ENCODE data around the gene GRIK5. TPM values are rescaled to one million over a fixed set of nuclear protein-coding genes. Genes with fewer than 3 reads are reported as not detected.
A peak's percentile ranks its signal among the peaks of the same experiment; 100 is the strongest.

The GRIK5 gene
- total RNA-seq, 2 donors from 2014 or later: 0.42 to 0.55 TPM

GRCh38 chr19:41959056-41960053, 110.7 kb downstream of the GRIK5 start, which contains the start of gene RABAC1:
Gene RABAC1 (minus strand): TSS chr19:41959321. CDS start chr19:41959292, 29 bp downstream.
- Mint-ChIP-seq H3K36me3 (ENCODE audit: low read depth) (no peaks in the 10 kb centered on the region), H3K4me3 (peak within 1 kb of the TSS; percentile 93), H3K27me3 (no peaks in the 10 kb centered on the region), H3K4me1 (peaks cover 26% of the 10 kb centered on the region), H3K27ac (peak within 1 kb of the TSS; percentile 86)
- H3K9me3 ChIP-seq (ENCODE audit: control insufficient read depth, low read length, poor library complexity, severe bottlenecking): no peaks in the 10 kb centered on the region
- peak; percentile 92 for ATAC-seq
- peak; percentile 75 to 80 (median 78) for DNase-seq

GRCh38 chr19:41958367-41959055, 111.5 kb downstream of the GRIK5 start:
- peak overlapping the region; percentile 86 for H3K27ac Mint-ChIP-seq
- H3K4me1 Mint-ChIP-seq: peaks cover 26% of the 10 kb centered on the region
- ATAC-seq (peak; percentile 66), DNase-seq (peak; percentile 70 to 78 (median 78))
- no peaks in the 10 kb centered on the region for H3K27me3 Mint-ChIP-seq
- peak overlapping the region; percentile 93 for H3K4me3 Mint-ChIP-seq
- no peaks in the 10 kb centered on the region for H3K9me3 ChIP-seq (ENCODE audit: control insufficient read depth, low read length, poor library complexity, severe bottlenecking)
- no peaks in the 10 kb centered on the region for H3K36me3 Mint-ChIP-seq (ENCODE audit: low read depth)

- Mint-ChIP-seq H3K4me1 (peaks cover 26% of the 10 kb centered on the region), H3K27ac (peak overlapping the region; percentile 86), H3K36me3 (ENCODE audit: low read depth) (no peaks in the 10 kb centered on the region), H3K4me3 (peak overlapping the region; percentile 93), H3K27me3 (no peaks in the 10 kb centered on the region)
- ATAC-seq (peak; percentile 24), DNase-seq (no peak)
- H3K9me3 ChIP-seq (ENCODE audit: control insufficient read depth, low read length, poor library complexity, severe bottlenecking): no peaks in the 10 kb centered on the region
Observed at GRCh38 chr19:41957838-41958366, 112.1 kb downstream of the GRIK5 start.

GRCh38 chr19:41957161-41957837, 112.7 kb downstream of the GRIK5 start:
- DNase-seq (no peak), ATAC-seq (no peak)
- peaks cover 26% of the 10 kb centered on the region for H3K4me1 Mint-ChIP-seq
- H3K4me3 Mint-ChIP-seq: peak overlapping the region; percentile 93
- H3K27me3 Mint-ChIP-seq: no peaks in the 10 kb centered on the region
- H3K9me3 ChIP-seq (ENCODE audit: control insufficient read depth, low read length, poor library complexity, severe bottlenecking): no peaks in the 10 kb centered on the region
- H3K27ac Mint-ChIP-seq: peak overlapping the region; percentile 86
- H3K36me3 Mint-ChIP-seq (ENCODE audit: low read depth): no peaks in the 10 kb centered on the region

- no peak for ATAC-seq
- no peaks in the 10 kb centered on the region for H3K9me3 ChIP-seq (ENCODE audit: control insufficient read depth, low read length, poor library complexity, severe bottlenecking)
- H3K4me3 Mint-ChIP-seq: peak overlapping the region; percentile 5
- peak overlapping the region; percentile 86 for H3K27ac Mint-ChIP-seq
- H3K27me3 Mint-ChIP-seq: no peaks in the 10 kb centered on the region
- no peaks in the 10 kb centered on the region for H3K36me3 Mint-ChIP-seq (ENCODE audit: low read depth)
- H3K4me1 Mint-ChIP-seq: peaks cover 28% of the 10 kb centered on the region
- DNase-seq: no peak
Observed at GRCh38 chr19:41956621-41957020, 113.4 kb downstream of the GRIK5 start.

GRCh38 chr19:41955521-41955920, 114.5 kb downstream of the GRIK5 start:
- no peak overlapping the region for H3K4me3 Mint-ChIP-seq
- no peaks in the 10 kb centered on the region for H3K36me3 Mint-ChIP-seq (ENCODE audit: low read depth)
- H3K27ac Mint-ChIP-seq: no peak overlapping the region
- H3K9me3 ChIP-seq (ENCODE audit: control insufficient read depth, low read length, poor library complexity, severe bottlenecking): no peaks in the 10 kb centered on the region
- ATAC-seq (no peak), DNase-seq (no peak)
- peaks cover 32% of the 10 kb centered on the region for H3K4me1 Mint-ChIP-seq
- no peaks in the 10 kb centered on the region for H3K27me3 Mint-ChIP-seq

- ATAC-seq (peak; percentile 92), DNase-seq (peak; percentile 71 to 90 (median 78))
- peaks cover 16% of the 10 kb centered on the region for H3K4me1 Mint-ChIP-seq
- H3K27me3 Mint-ChIP-seq: no peaks in the 10 kb centered on the region
- no peaks in the 10 kb centered on the region for H3K36me3 Mint-ChIP-seq (ENCODE audit: low read depth)
- no peak overlapping the region for H3K4me3 Mint-ChIP-seq
- H3K27ac Mint-ChIP-seq: peak overlapping the region; percentile 78
- no peaks in the 10 kb centered on the region for H3K9me3 ChIP-seq (ENCODE audit: control insufficient read depth, low read length, poor library complexity, severe bottlenecking)
Observed at GRCh38 chr19:41951686-41952172, 118.3 kb downstream of the GRIK5 start.

Other genes with a start within 250 kb of the GRIK5 start
- gene LYPD4, start 225.5 kb downstream of the GRIK5 start, total RNA-seq: not detected
- gene DMRTC2, start 225.2 kb downstream of the GRIK5 start, total RNA-seq: not detected
- 1,000 to 10,000 TPM; 3,299 to 3,349 TPM for gene RPS19, start 210.0 kb downstream of the GRIK5 start, total RNA-seq
- gene CD79A, start 192.9 kb downstream of the GRIK5 start, total RNA-seq: 10 to 100 TPM in 1 of 2 donors, 1 to 10 TPM in 1; 1.6 to 27.3 TPM
- 100 to 1,000 TPM; 929 to 961 TPM for gene ARHGEF1, start 187.0 kb downstream of the GRIK5 start, total RNA-seq
- 1 to 10 TPM; 2.4 to 3.1 TPM for gene ERFL, start 141.8 kb downstream of the GRIK5 start, total RNA-seq
- gene RABAC1, start 110.9 kb downstream of the GRIK5 start, total RNA-seq: 10 to 100 TPM; 90.1 to 98.3 TPM
- 1 to 10 TPM; 2.2 to 4.9 TPM for gene ATP1A3, start 76.0 kb downstream of the GRIK5 start, total RNA-seq
- 10 to 100 TPM; 23.1 to 23.6 TPM for gene ZNF574, start 6.0 kb upstream of the GRIK5 start, total RNA-seq
- gene POU2F2, start 62.2 kb upstream of the GRIK5 start, total RNA-seq: 10 to 100 TPM; 24.5 to 42.7 TPM
- 10 to 100 TPM; 72.1 to 89.9 TPM for gene DEDD2, start 147.5 kb upstream of the GRIK5 start, total RNA-seq
- gene ZNF526, start 150.1 kb upstream of the GRIK5 start, total RNA-seq: 1 to 10 TPM; 6.7 to 7.5 TPM
- gene GSK3A, start 172.4 kb upstream of the GRIK5 start, total RNA-seq: 10 to 100 TPM; 27.7 to 28.1 TPM
- gene ERF, start 184.9 kb upstream of the GRIK5 start, total RNA-seq: 10 to 100 TPM; 75.8 to 82.1 TPM
- 100 to 1,000 TPM; 112 to 125 TPM for gene CIC, start 199.0 kb upstream of the GRIK5 start, total RNA-seq
- gene PRR19, start 231.9 kb upstream of the GRIK5 start, total RNA-seq: under 1 TPM in 1 of 2 donors, not detected in 1; 0.50 TPM
- gene PAFAH1B3, start 232.4 kb upstream of the GRIK5 start, total RNA-seq: 10 to 100 TPM; 16.0 to 17.7 TPM
- not detected for gene TMEM145, start 243.1 kb upstream of the GRIK5 start, total RNA-seq